Measurements from ENCODE around the gene PEX5. TPM values are rescaled to one million over a fixed set of nuclear protein-coding genes. Genes with fewer than 3 reads are reported as not detected.

The PEX5 gene
- total and polyA plus RNA-seq, 2 of the 8 experiments (the other 6 are each of a cell fraction or from before 2014, with no cell fraction given): 16.8 to 50.5 TPM

DNA sequence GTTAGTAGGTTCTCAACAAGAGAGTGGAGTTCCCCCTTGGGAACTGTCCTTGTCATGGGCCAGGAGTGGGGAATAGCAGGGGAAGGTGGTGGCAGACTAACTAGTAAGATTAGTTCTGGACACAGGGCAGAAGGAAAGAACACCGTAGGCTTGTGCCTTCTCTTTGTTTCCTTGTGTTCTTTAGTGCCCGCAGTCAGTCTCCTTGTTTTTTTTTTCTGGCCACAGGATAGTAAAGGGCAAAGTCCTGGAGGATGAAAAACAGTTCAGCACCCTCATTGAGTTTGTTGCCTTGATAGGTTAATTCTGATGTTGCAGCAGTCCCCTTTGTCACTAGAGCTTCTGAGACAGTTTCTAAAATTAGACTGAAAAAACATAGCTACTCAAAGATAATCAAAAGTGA, 8.4 kb downstream of the PEX5 start:
- Histone ChIP-seq H3K27ac (ENCODE audit: low read depth, low read length) (no peak overlapping the region), H4K5ac (ENCODE audit: insufficient read length, low read depth, low read length) (no peak overlapping the region), H2BK20ac (ENCODE audit: low read length) (no peak overlapping the region), H3K56ac (replicated peaks; ENCODE audit: insufficient read length, low read depth, low read length) (no peak overlapping the region), H3K14ac (ENCODE audit: insufficient read length) (no peak overlapping the region), H3K79me2 (ENCODE audit: control insufficient read depth in 1 of 2, insufficient read depth in 2 of 2, low read length in 2 of 2) (no peaks in the 10 kb centered on the region), H3K4ac (replicated peaks; ENCODE audit: insufficient read length, low read depth, low read length) (no peak overlapping the region), H2AK5ac (ENCODE audit: low read depth, low read length) (no peak overlapping the region), H3K23ac (ENCODE audit: insufficient read length) (no peak overlapping the region), H3K23me2 (ENCODE audit: low read depth, low read length) (no peaks in the 10 kb centered on the region), H3K4me3 (ENCODE audit: extremely low read depth in 1 of 4, insufficient read depth in 2 of 4, low read depth in 3 of 4, low read length in 4 of 4) (no peak overlapping the region), H4K20me1 (replicated peaks in 1 of 2; ENCODE audit: control insufficient read depth in 1 of 2, insufficient read depth in 2 of 2, low read length in 2 of 2) (no peaks in the 10 kb centered on the region), H3K27me3 (replicated peaks in 1 of 4; ENCODE audit: control insufficient read depth in 3 of 4, extremely low read depth in 1 of 4, insufficient read depth in 3 of 4, low read length in 3 of 4) (no peaks in the 10 kb centered on the region), H3K18ac (ENCODE audit: extremely low read depth, low read length) (no peak overlapping the region), H2BK15ac (ENCODE audit: low read length) (no peak overlapping the region), H3K4me1 (replicated peaks in 1 of 4; ENCODE audit: control insufficient read depth in 3 of 4, insufficient read depth in 4 of 4, low read length in 3 of 4) (no peaks in the 10 kb centered on the region), H2BK5ac (ENCODE audit: low read depth, low read length) (no peak overlapping the region), H3K9me3 (ENCODE audit: insufficient read depth in 2 of 2, low read depth in 1 of 2, low read length in 1 of 2) (peaks cover 0 to 13% of the 10 kb centered on the region in 2 experiments; a peak in 2 of 4 replicates), H2BK120ac (replicated peaks; ENCODE audit: low read depth, low read length) (no peak overlapping the region), H3K9ac (replicated peaks in 1 of 4; ENCODE audit: extremely low read depth in 1 of 4, low read depth in 3 of 4, low read length in 3 of 4) (no peak overlapping the region), H3K4me2 (ENCODE audit: insufficient read depth in 1 of 2, low read depth in 2 of 2, low read length in 2 of 2) (no peak overlapping the region), H4K8ac (ENCODE audit: extremely low read depth, insufficient read depth, low read length) (no peak overlapping the region), H3K79me1 (ENCODE audit: low read depth, low read length) (no peaks in the 10 kb centered on the region; the same call in 1 of the 2 replicates), H3K36me3 (ENCODE audit: control insufficient read depth in 2 of 4, insufficient read depth in 4 of 4, low read length in 3 of 4) (peaks cover 7 to 46% (median 24%) of the 10 kb centered on the region in 4 experiments; a peak in 7 of 8 replicates), H4K91ac (replicated peaks; ENCODE audit: insufficient read length, low read length) (no peak overlapping the region), H2BK12ac (ENCODE audit: low read depth, low read length) (no peak overlapping the region), H2AFZ (ENCODE audit: low read length) (no peak overlapping the region)
- TF ChIP-seq POLR2AphosphoS5 (IDR thresholded peaks at IDR 0.05; ENCODE audit: low read depth, low read length): no peak
- no peak for TF ChIP-seq CBX5 (IDR thresholded peaks at IDR 0.05; ENCODE audit: low read depth, low read length)
- no peak for TF ChIP-seq TEAD4 (IDR thresholded peaks at IDR 0.05; ENCODE audit: low read depth, low read length)
- TF ChIP-seq EP300 (IDR thresholded peaks at IDR 0.05; ENCODE audit: borderline replicate concordance in 1 of 2, low read depth in 2 of 2, low read length in 2 of 2): no peak
- no peak for TF ChIP-seq BCL11A (IDR thresholded peaks at IDR 0.05; ENCODE audit: low read depth in 2 of 2, low read length in 2 of 2)
- TF ChIP-seq, protein P1, sequence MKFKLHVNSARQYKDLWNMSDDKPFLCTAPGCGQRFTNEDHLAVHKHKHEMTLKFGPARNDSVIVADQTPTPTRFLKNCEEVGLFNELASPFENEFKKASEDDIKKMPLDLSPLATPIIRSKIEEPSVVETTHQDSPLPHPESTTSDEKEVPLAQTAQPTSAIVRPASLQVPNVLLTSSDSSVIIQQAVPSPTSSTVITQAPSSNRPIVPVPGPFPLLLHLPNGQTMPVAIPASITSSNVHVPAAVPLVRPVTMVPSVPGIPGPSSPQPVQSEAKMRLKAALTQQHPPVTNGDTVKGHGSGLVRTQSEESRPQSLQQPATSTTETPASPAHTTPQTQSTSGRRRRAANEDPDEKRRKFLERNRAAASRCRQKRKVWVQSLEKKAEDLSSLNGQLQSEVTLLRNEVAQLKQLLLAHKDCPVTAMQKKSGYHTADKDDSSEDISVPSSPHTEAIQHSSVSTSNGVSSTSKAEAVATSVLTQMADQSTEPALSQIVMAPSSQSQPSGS (IDR thresholded peaks at IDR 0.05; ENCODE audit: low read length): no peak
- DNase-seq (ENCODE audit: low read depth in 1 of 2, low spot score in 2 of 2) (no peak), FAIRE-seq (no peak)
- CTCF ChIA-PET (ENCODE audit: partially characterized antibody): no interaction called here
- POLR2A ChIA-PET (ENCODE audit: partially characterized antibody): interaction anchor here (0.5 to 0.9 kb wide), 2 partner anchors 11 to 41 kb away, joined by 3 read pairs; no protein-coding TSS in a partner anchor
- WGBS, 2 experiments (ENCODE audit: extremely low coverage in 1 of 2, insufficient coverage in 1 of 2, insufficient read length in 1 of 2, insufficient replicate concordance in 2 of 2, low coverage in 1 of 2, low lambda C conversion rate in 2 of 2, missing lambda C conversion rate in 1 of 2): 100% methylated on average over 2 of the region's 2 CpGs; no CpG with 5 or more reads in 1 of the 2 experiments
